Muscle layer of colon (tissue), 2 donors: ENCODE data around the gene OR52E5.

Source experiments
- H3K27ac ChIP-seq: one replicate; pipeline ENCODE4 v1.7.0; 2013; ENCODE audit warnings: low read depth, mild to moderate bottlenecking, low read length, moderate library complexity
- H3K27me3 ChIP-seq, 2 donors: one replicate each; pipeline ENCODE4 v1.7.0; 2013; ENCODE audit warnings: low read length in 2 of 2, mild to moderate bottlenecking in 2 of 2; ENCODE audit not compliant: insufficient read depth in 2 of 2, control insufficient read depth in 1 of 2
- H3K36me3 ChIP-seq: one replicate; pipeline ENCODE4 v1.7.0; 2013; ENCODE audit warnings: mild to moderate bottlenecking, low read length; ENCODE audit not compliant: insufficient read depth
- H3K4me1 ChIP-seq: one replicate; pipeline ENCODE4 v1.7.0; 2013; ENCODE audit warnings: mild to moderate bottlenecking, low read length; ENCODE audit not compliant: insufficient read depth
- H3K4me3 ChIP-seq, 2 donors: one replicate each; pipeline ENCODE4 v1.7.0; 2013; ENCODE audit warnings: low read length in 2 of 2, low read depth in 1 of 2, mild to moderate bottlenecking in 1 of 2, moderate library complexity in 1 of 2
- H3K9ac ChIP-seq: one replicate; pipeline ENCODE4 v1.7.0; 2013; ENCODE audit warnings: low read length
- H3K9me3 ChIP-seq: one replicate; pipeline ENCODE4 v1.7.0; 2013; ENCODE audit warnings: mild to moderate bottlenecking, low read length
- donor health status: abdominal sarcoma.
- donor health status: Adenocarcinoma of cecum.

Gene OR52E5

GRCh38 chr11:5899534-5899933 lies 6.5 kb downstream of the OR52E5 start:
- H3K9ac ChIP-seq, result no peak overlapping the region
- H3K27ac ChIP-seq, result no peak overlapping the region
- no peaks in the 10 kb centered on the region for H3K27me3 ChIP-seq
- no peaks in the 10 kb centered on the region for H3K4me1 ChIP-seq
- H3K36me3 ChIP-seq, result no peaks in the 10 kb centered on the region
- H3K9me3 ChIP-seq, result no peaks in the 10 kb centered on the region
- no peak overlapping the region for H3K4me3 ChIP-seq

GRCh38 chr11:5910540-5910939 lies 17.5 kb downstream of the OR52E5 start:
- H3K4me3 ChIP-seq, result no peak overlapping the region
- H3K9ac ChIP-seq, result no peak overlapping the region
- no peaks in the 10 kb centered on the region for H3K27me3 ChIP-seq
- H3K4me1 ChIP-seq, result no peaks in the 10 kb centered on the region
- H3K27ac ChIP-seq, result no peak overlapping the region
- H3K36me3 ChIP-seq, result no peaks in the 10 kb centered on the region
- H3K9me3 ChIP-seq, result no peaks in the 10 kb centered on the region

DNA sequence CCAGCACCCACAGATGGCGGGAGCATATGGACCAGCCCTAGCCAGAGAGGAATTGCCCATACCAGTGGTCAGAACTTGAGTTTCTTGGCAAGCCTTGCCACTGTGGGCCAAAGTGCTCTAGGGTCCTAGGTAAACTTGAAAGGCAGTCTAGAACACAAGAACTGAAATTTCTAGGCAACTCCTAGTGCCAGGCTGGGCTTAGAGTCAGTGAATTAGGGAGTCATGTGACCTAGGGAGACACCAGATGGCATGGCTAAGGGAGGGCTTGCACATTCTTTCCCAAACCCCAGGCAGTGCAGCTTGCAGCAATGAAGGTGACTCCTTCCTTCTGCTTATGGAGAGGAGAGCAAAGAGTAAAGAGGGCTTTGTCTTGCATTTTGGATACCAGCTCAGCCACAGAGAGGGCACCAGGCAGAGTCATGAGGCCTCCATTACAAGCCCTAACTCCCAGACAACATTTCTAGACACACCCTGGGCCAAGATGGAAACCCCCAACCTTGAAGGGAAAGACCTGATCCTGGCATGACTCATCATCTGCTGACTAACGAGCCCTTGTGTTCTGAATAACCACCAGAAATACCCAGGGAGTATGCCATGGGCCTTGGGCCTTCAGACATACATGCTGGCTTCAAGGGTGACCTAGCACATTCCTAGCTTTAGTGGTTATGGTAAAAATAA lies 29.9 kb downstream of the OR52E5 start:
- H3K27ac ChIP-seq, result no peak overlapping the region
- H3K36me3 ChIP-seq, result no peaks in the 10 kb centered on the region
- no peaks in the 10 kb centered on the region for H3K4me1 ChIP-seq
- H3K9me3 ChIP-seq, result no peaks in the 10 kb centered on the region
- no peaks in the 10 kb centered on the region for H3K27me3 ChIP-seq
- no peak overlapping the region for H3K9ac ChIP-seq
- no peak overlapping the region for H3K4me3 ChIP-seq

- no peaks in the 10 kb centered on the region for H3K36me3 ChIP-seq
- H3K27me3 ChIP-seq, result no peaks in the 10 kb centered on the region
- no peak overlapping the region for H3K9ac ChIP-seq
- H3K27ac ChIP-seq, result no peak overlapping the region
- H3K4me3 ChIP-seq, result no peak overlapping the region
- no peaks in the 10 kb centered on the region for H3K4me1 ChIP-seq
- no peaks in the 10 kb centered on the region for H3K9me3 ChIP-seq
Observed at GRCh38 chr11:5923427-5923776, 30.4 kb downstream of the OR52E5 start.

DNA sequence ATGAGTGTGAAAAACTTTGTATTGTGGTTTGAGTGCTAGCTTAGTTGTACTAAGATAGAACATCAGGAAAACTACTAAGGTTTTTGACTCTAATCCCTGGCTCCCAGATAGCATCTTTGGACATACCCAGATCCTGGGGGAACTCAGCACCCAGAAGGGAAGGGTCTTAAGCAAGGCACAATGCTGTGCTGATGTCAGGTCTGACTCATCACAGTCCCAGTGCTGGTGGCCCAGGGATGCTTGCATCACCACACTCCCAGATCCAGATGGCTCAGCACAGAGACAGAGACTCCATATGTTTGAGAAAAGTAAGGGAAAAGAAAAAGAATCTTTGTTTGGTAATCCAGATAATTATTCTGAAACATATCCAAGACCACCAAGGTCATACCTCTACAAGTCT lies 30.8 kb downstream of the OR52E5 start:
- no peak overlapping the region for H3K27ac ChIP-seq
- H3K9ac ChIP-seq, result no peak overlapping the region
- H3K27me3 ChIP-seq, result no peaks in the 10 kb centered on the region
- no peaks in the 10 kb centered on the region for H3K36me3 ChIP-seq
- H3K9me3 ChIP-seq, result no peaks in the 10 kb centered on the region
- H3K4me3 ChIP-seq, result no peak overlapping the region
- no peaks in the 10 kb centered on the region for H3K4me1 ChIP-seq

GRCh38 chr11:5928271-5928670 lies 35.3 kb downstream of the OR52E5 start:
- no peaks in the 10 kb centered on the region for H3K36me3 ChIP-seq
- no peaks in the 10 kb centered on the region for H3K27me3 ChIP-seq
- H3K9me3 ChIP-seq, result no peaks in the 10 kb centered on the region
- H3K4me3 ChIP-seq, result no peak overlapping the region
- no peaks in the 10 kb centered on the region for H3K4me1 ChIP-seq
- H3K27ac ChIP-seq, result no peak overlapping the region
- no peak overlapping the region for H3K9ac ChIP-seq

GRCh38 chr11:5928811-5929210 lies 35.8 kb downstream of the OR52E5 start:
- Histone ChIP-seq H3K9me3 (no peaks in the 10 kb centered on the region), H3K27me3 (no peaks in the 10 kb centered on the region), H3K9ac (no peak overlapping the region), H3K4me1 (no peaks in the 10 kb centered on the region), H3K36me3 (no peaks in the 10 kb centered on the region), H3K27ac (no peak overlapping the region), H3K4me3 (no peak overlapping the region)

DNA sequence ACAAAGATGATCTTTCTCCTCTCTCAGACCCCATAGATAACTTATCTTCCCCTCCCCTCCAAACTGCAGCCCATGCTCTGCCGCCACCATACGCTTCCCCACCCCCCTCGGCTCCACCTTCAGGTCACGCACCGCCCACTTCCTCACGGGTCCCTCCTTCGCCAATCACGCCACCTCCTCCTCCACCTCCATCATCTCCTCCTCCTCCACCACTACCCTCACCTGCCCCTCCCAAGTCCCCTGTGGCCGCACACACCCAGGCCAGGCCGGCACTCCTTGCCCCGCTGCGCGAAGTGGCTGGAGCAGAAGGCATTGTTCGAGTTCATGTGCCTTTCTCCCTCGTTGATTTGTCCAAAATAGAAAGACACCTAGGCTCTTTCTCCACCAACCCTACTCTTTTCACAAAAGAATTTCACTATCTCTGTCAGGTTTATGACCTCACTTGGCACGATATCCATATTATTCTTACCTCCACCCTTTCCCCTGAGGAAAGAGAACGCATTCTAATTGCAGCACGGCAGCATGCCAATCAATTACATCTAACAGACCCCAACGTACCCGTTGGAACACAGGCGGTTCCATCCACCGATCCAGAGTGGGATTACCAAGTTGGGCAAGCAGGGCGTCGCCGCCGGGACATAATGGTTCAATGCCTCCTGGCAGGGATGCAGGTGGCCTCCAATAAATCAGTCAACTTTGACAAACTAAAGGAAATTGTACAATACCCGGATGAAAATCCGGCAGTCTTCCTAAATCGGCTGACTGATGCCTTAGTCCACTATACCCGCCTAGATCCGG lies 36.8 kb downstream of the OR52E5 start:
- H3K9me3 ChIP-seq, result no peaks in the 10 kb centered on the region
- no peaks in the 10 kb centered on the region for H3K27me3 ChIP-seq
- H3K27ac ChIP-seq, result no peak overlapping the region
- H3K4me3 ChIP-seq, result no peak overlapping the region
- H3K9ac ChIP-seq, result no peak overlapping the region
- H3K36me3 ChIP-seq, result no peaks in the 10 kb centered on the region
- H3K4me1 ChIP-seq, result no peaks in the 10 kb centered on the region

DNA sequence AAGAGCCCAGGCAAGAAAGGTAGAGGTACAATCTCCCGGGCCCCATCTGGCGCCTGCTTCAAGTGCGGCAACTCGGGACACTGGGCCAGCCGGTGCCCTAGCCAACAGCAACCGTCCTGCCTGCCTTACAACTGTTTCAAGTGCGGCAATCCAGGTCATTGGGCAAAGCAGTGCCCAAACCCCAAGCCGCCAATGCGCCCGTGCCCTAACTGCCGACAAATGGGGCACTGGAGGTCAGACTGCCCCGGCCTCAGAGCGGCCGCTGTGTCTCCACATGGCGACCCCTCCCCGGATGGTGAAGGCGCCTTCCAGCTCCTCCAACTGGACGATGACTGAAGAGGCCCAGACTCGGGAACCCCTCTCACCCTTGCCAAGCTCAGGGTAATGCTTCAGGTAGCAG lies 37.6 kb downstream of the OR52E5 start:
- H3K27me3 ChIP-seq, result no peaks in the 10 kb centered on the region
- H3K4me1 ChIP-seq, result no peaks in the 10 kb centered on the region
- H3K27ac ChIP-seq, result no peak overlapping the region
- no peak overlapping the region for H3K4me3 ChIP-seq
- H3K36me3 ChIP-seq, result no peaks in the 10 kb centered on the region
- no peaks in the 10 kb centered on the region for H3K9me3 ChIP-seq
- H3K9ac ChIP-seq, result no peak overlapping the region

DNA sequence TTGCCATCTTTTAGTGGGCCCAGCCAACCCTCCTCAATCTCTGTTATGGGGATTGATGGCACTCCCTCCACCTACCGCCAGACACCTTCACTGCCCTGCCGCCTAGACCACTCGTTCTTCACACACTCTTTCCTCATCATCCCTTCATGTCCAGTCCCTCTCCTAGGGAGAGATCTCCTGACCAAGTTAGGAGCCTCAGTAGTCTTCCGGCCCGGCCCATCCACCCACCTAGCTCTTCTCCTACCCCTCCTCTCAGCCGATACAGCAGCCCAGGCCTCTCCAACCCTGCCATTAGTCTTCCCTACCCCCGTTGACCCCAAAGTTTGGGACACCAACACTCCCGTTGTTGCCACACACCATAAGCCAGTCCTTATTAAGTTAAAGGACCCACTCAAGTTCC lies 38.1 kb downstream of the OR52E5 start:
- H3K27me3 ChIP-seq, result no peaks in the 10 kb centered on the region
- H3K27ac ChIP-seq, result no peak overlapping the region
- H3K36me3 ChIP-seq, result no peaks in the 10 kb centered on the region
- no peaks in the 10 kb centered on the region for H3K4me1 ChIP-seq
- no peak overlapping the region for H3K9ac ChIP-seq
- no peak overlapping the region for H3K4me3 ChIP-seq
- no peaks in the 10 kb centered on the region for H3K9me3 ChIP-seq

DNA sequence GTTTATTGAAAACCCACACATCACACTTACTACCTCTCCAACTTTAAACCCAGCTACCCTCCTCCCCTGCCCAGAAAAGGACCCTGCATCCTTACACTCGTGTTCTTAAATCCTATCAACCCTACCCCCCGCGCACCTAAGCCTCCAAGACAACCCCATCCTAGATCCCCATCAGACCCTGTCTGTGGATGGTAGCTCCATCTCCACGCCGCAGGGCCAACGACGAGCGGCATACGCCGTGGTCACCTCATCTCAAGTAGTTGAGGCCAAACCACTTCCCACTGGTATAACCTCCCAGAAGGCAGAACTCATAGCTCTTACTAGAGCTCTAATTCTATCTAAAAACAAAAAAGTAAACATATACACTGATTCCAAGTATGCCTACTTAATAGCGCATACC lies 39.7 kb downstream of the OR52E5 start:
- H3K9me3 ChIP-seq, result no peaks in the 10 kb centered on the region
- no peak overlapping the region for H3K9ac ChIP-seq
- H3K4me1 ChIP-seq, result no peaks in the 10 kb centered on the region
- H3K4me3 ChIP-seq, result no peak overlapping the region
- no peak overlapping the region for H3K27ac ChIP-seq
- H3K36me3 ChIP-seq, result no peaks in the 10 kb centered on the region
- H3K27me3 ChIP-seq, result no peaks in the 10 kb centered on the region

DNA sequence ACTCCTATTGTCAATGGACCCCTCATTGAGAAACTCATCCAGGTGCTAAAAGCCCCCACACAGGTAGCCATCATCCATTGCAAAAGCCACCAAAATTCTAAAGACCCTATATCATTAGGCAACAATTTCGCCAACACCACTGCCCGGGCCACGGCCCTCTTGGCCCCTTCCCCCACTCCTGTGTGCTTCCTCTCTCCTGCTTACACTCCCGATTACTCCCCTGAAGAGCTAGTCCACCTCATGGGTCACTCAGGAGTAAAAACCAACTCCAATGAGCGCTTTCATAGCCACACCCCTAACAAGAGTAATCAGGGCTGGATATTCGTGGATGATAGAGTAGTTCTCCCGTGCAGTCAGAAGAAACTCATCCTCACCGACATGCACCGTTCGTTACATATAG lies 40.1 kb downstream of the OR52E5 start:
- Histone ChIP-seq H3K27me3 (no peaks in the 10 kb centered on the region), H3K4me3 (no peak overlapping the region), H3K9ac (no peak overlapping the region), H3K36me3 (no peaks in the 10 kb centered on the region), H3K9me3 (no peaks in the 10 kb centered on the region), H3K27ac (no peak overlapping the region), H3K4me1 (no peaks in the 10 kb centered on the region)
